Endothelial cell of umbilical vein (primary cell): ENCODE data around the gene SMIM38.

Experiments used
- GATA2 ChIP-seq: IDR thresholded peaks from 2 replicates; pipeline ENCODE4 v1.7.0; 2011; ENCODE audit warnings: low read depth, mild to moderate bottlenecking, moderate library complexity, mixed read lengths, low read length; ENCODE audit not compliant: insufficient read length, insufficient read depth
- POLR2A ChIP-seq: IDR thresholded peaks from 2 replicates; pipeline ENCODE4 v1.6.1; 2012; ENCODE audit warnings: low read depth, mild to moderate bottlenecking, control low read depth, low read length
- POLR2AphosphoS5 ChIP-seq: IDR thresholded peaks from 2 replicates; pipeline ENCODE4 v1.6.1; 2012; ENCODE audit warnings: low read depth, mild to moderate bottlenecking, control low read depth, low read length, moderate library complexity; ENCODE audit not compliant: insufficient read depth
- TF ChIP-seq, protein P1 (sequence below), 2 donors: IDR thresholded peaks; 1 replicate in 1 of 2; 2 replicates in 1 of 2; pipeline ENCODE4 v1.5.1; 2011; ENCODE audit warnings: low read length in 2 of 2, mild to moderate bottlenecking in 2 of 2, moderate library complexity in 2 of 2, control low read depth in 1 of 2, inconsistent platforms in 1 of 2, low read depth in 1 of 2; ENCODE audit not compliant: insufficient read depth in 1 of 2; ENCODE audit errors: extremely low read depth in 1 of 2

GRCh38 chr11:69200331-69201065 is 44.8 kb downstream of the SMIM38 start:
- TF ChIP-seq, protein P1, sequence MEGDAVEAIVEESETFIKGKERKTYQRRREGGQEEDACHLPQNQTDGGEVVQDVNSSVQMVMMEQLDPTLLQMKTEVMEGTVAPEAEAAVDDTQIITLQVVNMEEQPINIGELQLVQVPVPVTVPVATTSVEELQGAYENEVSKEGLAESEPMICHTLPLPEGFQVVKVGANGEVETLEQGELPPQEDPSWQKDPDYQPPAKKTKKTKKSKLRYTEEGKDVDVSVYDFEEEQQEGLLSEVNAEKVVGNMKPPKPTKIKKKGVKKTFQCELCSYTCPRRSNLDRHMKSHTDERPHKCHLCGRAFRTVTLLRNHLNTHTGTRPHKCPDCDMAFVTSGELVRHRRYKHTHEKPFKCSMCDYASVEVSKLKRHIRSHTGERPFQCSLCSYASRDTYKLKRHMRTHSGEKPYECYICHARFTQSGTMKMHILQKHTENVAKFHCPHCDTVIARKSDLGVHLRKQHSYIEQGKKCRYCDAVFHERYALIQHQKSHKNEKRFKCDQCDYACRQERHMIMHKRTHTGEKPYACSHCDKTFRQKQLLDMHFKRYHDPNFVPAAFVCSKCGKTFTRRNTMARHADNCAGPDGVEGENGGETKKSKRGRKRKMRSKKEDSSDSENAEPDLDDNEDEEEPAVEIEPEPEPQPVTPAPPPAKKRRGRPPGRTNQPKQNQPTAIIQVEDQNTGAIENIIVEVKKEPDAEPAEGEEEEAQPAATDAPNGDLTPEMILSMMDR (IDR thresholded peaks at IDR 0.05; ENCODE audit: extremely low read depth in 1 of 2, insufficient read depth in 1 of 2, low read depth in 1 of 2, low read length in 2 of 2): no peak
- TF ChIP-seq POLR2A (no peak), POLR2AphosphoS5 (no peak), GATA2 (no peak)
